ENCODE measurements around the gene GIMAP5. TPM values are rescaled to one million over a fixed set of nuclear protein-coding genes. Genes with fewer than 3 reads are reported as not detected.

Gene GIMAP5
- total RNA-seq, 4 donors from 2014 or later = 16.8 to 43.3 (median 32.5) TPM

DNA sequence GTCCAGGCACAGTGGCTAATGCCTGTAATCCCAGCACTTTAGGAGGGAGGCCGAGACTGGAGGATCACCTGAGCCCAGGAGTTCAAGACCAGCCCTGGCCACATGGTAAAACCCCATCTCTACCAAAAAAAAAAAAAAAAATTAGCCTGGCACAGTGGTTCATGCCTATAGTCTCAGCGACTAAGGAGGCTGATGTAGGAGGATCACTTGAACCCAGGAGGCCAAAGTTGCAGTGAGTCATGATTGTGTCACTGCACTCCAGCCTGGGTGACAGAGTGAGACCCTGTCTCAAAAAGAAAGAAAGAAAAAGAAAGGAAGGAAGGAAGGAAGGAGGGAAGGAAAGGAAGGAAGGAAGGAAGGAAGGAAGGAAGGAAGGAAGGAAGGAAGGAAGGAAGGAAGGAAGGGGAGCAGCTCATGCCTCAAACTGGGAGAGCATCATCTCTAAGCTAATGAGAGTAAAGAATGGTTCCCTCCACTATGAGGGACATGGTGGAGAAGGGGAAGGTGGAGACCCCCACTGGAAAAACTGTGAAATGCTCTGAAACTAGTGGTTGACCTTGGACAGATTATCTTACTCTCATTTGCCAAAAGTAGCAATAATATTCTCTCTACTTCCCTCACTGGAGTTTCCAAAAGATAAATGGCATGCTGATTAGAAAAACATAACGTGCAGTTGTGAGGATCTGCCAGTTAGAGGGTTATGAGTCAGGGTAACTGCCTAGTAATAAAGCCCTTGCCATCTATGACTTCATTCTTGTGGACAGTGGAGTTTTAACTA is 16.8 kb downstream of the GIMAP5 start:
- no peaks in the 10 kb centered on the region for H3K27me3 ChIP-seq
- no peak overlapping the region for H3K27ac ChIP-seq
- H3K4me3 ChIP-seq = no peak overlapping the region
- no peaks in the 10 kb centered on the region for H3K9me3 ChIP-seq
- ATAC-seq = no peak
- H3K36me3 ChIP-seq = no peaks in the 10 kb centered on the region
- peaks cover 0 to 11% (median 0%) of the 10 kb centered on the region in 3 donors for H3K4me1 ChIP-seq
- 14 to 41% methylated on average over 2 to 3 of the region's 3 CpGs for WGBS, 2 donors (ENCODE audit: low coverage in 1 of 2)
- TF ChIP-seq POLR2AphosphoS5 (IDR thresholded peaks at IDR 0.05) (no peak), EP300 (IDR thresholded peaks at IDR 0.05) (no peak), POLR2A (IDR thresholded peaks at IDR 0.05) (no peak)
- TF ChIP-seq, protein P1, sequence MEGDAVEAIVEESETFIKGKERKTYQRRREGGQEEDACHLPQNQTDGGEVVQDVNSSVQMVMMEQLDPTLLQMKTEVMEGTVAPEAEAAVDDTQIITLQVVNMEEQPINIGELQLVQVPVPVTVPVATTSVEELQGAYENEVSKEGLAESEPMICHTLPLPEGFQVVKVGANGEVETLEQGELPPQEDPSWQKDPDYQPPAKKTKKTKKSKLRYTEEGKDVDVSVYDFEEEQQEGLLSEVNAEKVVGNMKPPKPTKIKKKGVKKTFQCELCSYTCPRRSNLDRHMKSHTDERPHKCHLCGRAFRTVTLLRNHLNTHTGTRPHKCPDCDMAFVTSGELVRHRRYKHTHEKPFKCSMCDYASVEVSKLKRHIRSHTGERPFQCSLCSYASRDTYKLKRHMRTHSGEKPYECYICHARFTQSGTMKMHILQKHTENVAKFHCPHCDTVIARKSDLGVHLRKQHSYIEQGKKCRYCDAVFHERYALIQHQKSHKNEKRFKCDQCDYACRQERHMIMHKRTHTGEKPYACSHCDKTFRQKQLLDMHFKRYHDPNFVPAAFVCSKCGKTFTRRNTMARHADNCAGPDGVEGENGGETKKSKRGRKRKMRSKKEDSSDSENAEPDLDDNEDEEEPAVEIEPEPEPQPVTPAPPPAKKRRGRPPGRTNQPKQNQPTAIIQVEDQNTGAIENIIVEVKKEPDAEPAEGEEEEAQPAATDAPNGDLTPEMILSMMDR (IDR thresholded peaks at IDR 0.05) = peak in 1 of 4 experiments; percentile 15

DNA sequence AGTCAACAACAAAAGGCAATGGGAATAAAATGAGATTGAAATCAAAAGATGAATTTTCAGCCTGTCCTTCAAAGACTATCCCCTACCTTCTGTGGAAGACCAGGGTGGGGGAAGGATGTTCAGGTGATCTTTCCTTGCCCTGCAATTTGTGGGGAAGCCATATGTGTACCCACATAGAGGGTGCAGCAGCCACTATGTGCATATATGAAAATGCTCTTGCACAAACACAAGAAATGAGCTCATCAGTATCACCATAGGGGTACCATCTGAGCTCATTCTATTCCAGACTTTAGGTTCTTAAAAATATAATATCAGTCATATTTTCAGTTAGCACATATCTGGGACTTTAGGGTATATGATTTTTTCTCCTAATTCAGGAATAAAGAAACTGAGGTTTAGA is 17.7 kb downstream of the GIMAP5 start:
- H3K9me3 ChIP-seq = no peaks in the 10 kb centered on the region
- H3K4me3 ChIP-seq = no peak overlapping the region
- no peaks in the 10 kb centered on the region for H3K27me3 ChIP-seq
- ATAC-seq = no peak
- peak overlapping the region in 2 of 4 donors; percentile 17 to 43 for H3K27ac ChIP-seq
- no peak for TF ChIP-seq POLR2A (IDR thresholded peaks at IDR 0.05)
- no peak for TF ChIP-seq EP300 (IDR thresholded peaks at IDR 0.05)
- TF ChIP-seq, protein P1 (IDR thresholded peaks at IDR 0.05) = no peak
- TF ChIP-seq POLR2AphosphoS5 (IDR thresholded peaks at IDR 0.05) = no peak
- H3K4me1 ChIP-seq = peaks cover 0 to 11% (median 0%) of the 10 kb centered on the region in 3 donors
- H3K36me3 ChIP-seq = no peaks in the 10 kb centered on the region

DNA sequence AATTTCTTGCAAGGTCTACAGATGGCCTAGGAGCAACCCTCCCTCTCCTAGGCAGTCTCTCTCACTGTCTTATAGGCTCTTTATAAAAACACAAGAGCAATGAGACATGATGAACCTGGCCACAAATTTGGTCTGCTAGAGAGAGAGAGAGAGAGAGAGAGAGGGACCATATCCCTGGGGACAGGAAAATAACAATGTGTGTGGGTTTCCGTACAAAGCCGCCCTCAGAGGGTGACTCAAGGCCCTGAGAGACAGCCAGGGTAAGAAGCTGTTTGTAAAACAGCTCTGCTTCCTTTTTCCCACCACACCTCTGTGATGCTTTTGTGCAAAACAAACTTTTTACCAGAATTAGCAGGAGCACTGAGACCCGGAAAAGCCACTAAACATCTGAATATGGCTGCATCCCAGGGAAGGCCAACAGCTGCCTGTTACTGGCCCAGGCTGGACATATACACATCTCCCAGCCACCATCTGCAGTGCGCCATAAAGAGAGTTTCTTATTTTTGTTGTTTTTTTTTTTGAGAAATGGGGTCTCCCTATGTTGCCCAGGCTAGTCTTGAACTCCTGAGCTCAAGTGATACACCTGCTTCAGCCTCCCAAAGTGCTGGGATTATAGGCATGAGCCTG is 18.4 kb downstream of the GIMAP5 start:
- no peak overlapping the region for H3K4me3 ChIP-seq
- WGBS, 2 donors (ENCODE audit: low coverage in 1 of 2) = 78 to 80% methylated on average over 3 to 4 of the region's 4 CpGs
- no peaks in the 10 kb centered on the region for H3K27me3 ChIP-seq
- H3K4me1 ChIP-seq = peaks cover 0 to 11% (median 0%) of the 10 kb centered on the region in 3 donors
- peak; percentile 16 for ATAC-seq
- TF ChIP-seq, protein P1 (IDR thresholded peaks at IDR 0.05) = no peak
- no peak for TF ChIP-seq EP300 (IDR thresholded peaks at IDR 0.05)
- TF ChIP-seq POLR2A (IDR thresholded peaks at IDR 0.05) = no peak
- no peak for TF ChIP-seq POLR2AphosphoS5 (IDR thresholded peaks at IDR 0.05)
- peak overlapping the region in 3 of 4 donors; percentile 17 to 43 (median 24) for H3K27ac ChIP-seq
- no peaks in the 10 kb centered on the region for H3K9me3 ChIP-seq
- no peaks in the 10 kb centered on the region for H3K36me3 ChIP-seq

DNA sequence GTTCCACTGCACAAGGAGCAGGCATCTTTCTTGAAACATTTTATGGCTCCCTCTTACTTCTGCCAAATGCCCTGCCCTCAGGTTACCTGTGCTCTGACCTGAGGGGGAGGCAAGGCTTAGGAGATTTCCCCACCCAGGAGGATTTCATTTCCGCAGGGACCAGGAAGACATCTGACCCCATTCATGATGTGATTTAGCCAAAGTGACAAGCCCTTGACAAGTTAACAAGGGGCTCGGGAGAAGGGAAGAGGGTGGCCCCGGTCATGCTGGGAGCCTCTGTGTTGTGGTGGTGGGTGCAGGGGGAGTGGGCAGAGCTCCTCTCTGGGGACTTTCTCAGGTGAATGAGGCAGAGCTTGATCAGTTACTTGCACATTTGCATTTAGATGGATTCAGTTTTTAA is 18.9 kb downstream of the GIMAP5 start:
- TF ChIP-seq, protein P1 (IDR thresholded peaks at IDR 0.05) = no peak
- TF ChIP-seq POLR2A (IDR thresholded peaks at IDR 0.05) = no peak
- TF ChIP-seq POLR2AphosphoS5 (IDR thresholded peaks at IDR 0.05) = no peak
- no peak for TF ChIP-seq EP300 (IDR thresholded peaks at IDR 0.05)
- Histone ChIP-seq H3K4me1 (peaks cover 0 to 11% (median 0%) of the 10 kb centered on the region in 3 donors), H3K36me3 (no peaks in the 10 kb centered on the region), H3K27me3 (no peaks in the 10 kb centered on the region), H3K9me3 (peaks cover 0 to 1% (median 0%) of the 10 kb centered on the region in 3 donors), H3K4me3 (no peak overlapping the region), H3K27ac (peak overlapping the region in 2 of 4 donors; percentile 24 to 43)
- no peak for ATAC-seq
- WGBS, 2 donors (ENCODE audit: low coverage in 1 of 2) = no CpG with 5 or more reads among the region's 3 CpGs

Data from gastroesophageal sphincter (tissue), 4 donors.